Activated CD4-positive, alpha-beta memory T cell treated with anti-CD3 and anti-CD28 coated beads, Interleukin-2, amount 10 ng/mL, durations not matched to agents 7 days and 5 days (primary cell): Measurements from ENCODE around the gene RPL19. TPM values are rescaled to one million over a fixed set of nuclear protein-coding genes. Genes with fewer than 3 reads are reported as not detected.
A peak's percentile ranks its signal among the peaks of the same experiment; 100 is the strongest.

Experiments used
- CTCF ChIA-PET: fragments of 350-600 bp; sonication (Branson Sonifier 250); formaldehyde crosslinking; loops from one replicate; lab custom pipeline; 2021; ENCODE audit warnings: antibody characterized with exemption, inconsistent platforms; lab: Charles Lee
- POLR2A ChIA-PET: fragments of 350-600 bp; sonication (Branson Sonifier 250); formaldehyde crosslinking; loops from one replicate; lab custom pipeline; 2021; ENCODE audit warnings: antibody characterized with exemption; lab: Charles Lee
- DNase-seq: peaks from one replicate; pipeline ENCODE4 v3.0.0-alpha.2; 2020
- H3K27ac Mint-ChIP-seq: one replicate; pipeline ENCODE4 v1.8.0; 2021; ENCODE audit warnings: mild to moderate bottlenecking, mixed read lengths
- H3K27me3 Mint-ChIP-seq: one replicate; pipeline ENCODE4 v1.8.0; 2021; ENCODE audit warnings: mixed read lengths
- H3K36me3 Mint-ChIP-seq: one replicate; pipeline ENCODE4 v1.8.0; 2021; ENCODE audit warnings: low read depth, mixed read lengths
- H3K4me1 Mint-ChIP-seq: one replicate; pipeline ENCODE4 v1.8.0; 2021; ENCODE audit warnings: mixed read lengths
- H3K4me3 Mint-ChIP-seq: one replicate; pipeline ENCODE4 v1.8.0; 2021; ENCODE audit warnings: mild to moderate bottlenecking, mixed read lengths
- H3K9me3 Mint-ChIP-seq: one replicate; pipeline ENCODE4 v1.8.0; 2021; ENCODE audit warnings: mixed read lengths
- total RNA-seq, 2 experiments: library from RNA; stranded (reverse); gene quantifications; one replicate each; pipeline ENCODE4 v1.2.3, GENCODE V29; 2021

Gene RPL19
- 1,000 to 10,000 TPM; 1,724 to 1,761 TPM for total RNA-seq

DNA sequence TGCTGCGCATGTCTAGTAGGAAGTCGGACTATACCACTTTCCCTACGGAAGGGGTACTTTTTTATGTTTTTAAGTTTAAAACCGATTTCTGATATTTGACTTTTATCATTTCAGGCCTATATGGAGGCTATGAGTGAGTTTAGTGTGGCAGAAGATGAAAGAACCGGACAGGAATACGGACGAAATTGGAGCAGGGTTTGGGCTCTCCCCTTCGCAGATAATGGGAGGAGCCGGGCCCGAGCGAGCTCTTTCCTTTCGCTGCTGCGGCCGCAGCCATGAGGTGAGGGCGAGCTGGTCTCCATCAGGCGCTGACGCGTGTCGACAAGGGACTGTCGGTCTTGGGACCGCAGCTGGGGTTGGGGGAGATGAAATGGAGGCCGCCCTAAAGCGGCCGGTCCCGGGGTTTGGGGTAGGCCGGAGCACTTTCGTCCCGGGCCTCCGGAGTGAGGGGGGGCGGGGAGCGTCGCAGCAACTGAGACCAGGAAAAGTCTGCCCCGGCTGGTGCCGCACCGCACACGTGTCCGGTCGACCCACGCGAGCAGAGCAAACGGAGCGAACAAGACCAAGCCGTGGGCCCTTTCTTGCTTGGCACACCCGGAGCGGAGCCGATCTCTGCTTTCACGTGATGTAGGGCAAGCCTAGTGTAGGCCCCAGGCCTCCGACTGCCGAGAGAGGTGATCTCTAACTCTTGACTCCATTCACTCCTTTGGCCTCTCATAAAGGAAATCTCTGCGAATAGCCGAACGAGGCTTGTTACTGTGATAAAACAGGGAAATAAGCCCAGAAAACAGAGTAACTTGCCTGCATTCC, at the start of gene RPL19:
Gene RPL19 (plus strand): TSS at position 214 of the 810 bp plus-strand sequence. CDS start 62 bp downstream, at position 276.
- POLR2A ChIA-PET = interaction anchor here (0.7 to 2.1 kb wide), 26 partner anchors 9 to 849 kb away, joined by 3 to 22 read pairs (median 5); partner anchors contain the start of genes ARL5C, CDK12, CWC25 and FBXL20
- Mint-ChIP-seq H3K4me1 (peaks cover 62% of the 10 kb centered on the region), H3K4me3 (peak within 1 kb of the TSS; percentile 93), H3K9me3 (no peaks in the 10 kb centered on the region), H3K36me3 (peaks cover 51% of the 10 kb centered on the region), H3K27me3 (no peaks in the 10 kb centered on the region), H3K27ac (peak within 1 kb of the TSS; percentile 96)
- CTCF ChIA-PET = interaction anchor here (0.6 to 2.6 kb wide), 14 partner anchors 9 to 472 kb away, joined by 3 to 21 read pairs (median 6); no protein-coding TSS in a partner anchor
- DNase-seq = peak; percentile 83

- Mint-ChIP-seq H3K27ac (no peak overlapping the region), H3K4me1 (peaks cover 31% of the 10 kb centered on the region), H3K4me3 (peak overlapping the region; percentile 55), H3K9me3 (no peaks in the 10 kb centered on the region), H3K36me3 (peaks cover 10% of the 10 kb centered on the region), H3K27me3 (peaks cover 35% of the 10 kb centered on the region)
- no peak for DNase-seq
- ChIA-PET POLR2A (interaction anchor here (0.9 kb wide), 1 partner anchor 167 kb away, joined by 3 read pairs; no protein-coding TSS in a partner anchor), CTCF (interaction anchor here (3.7 to 7.5 kb wide), 2 partner anchors 80 to 169 kb away, joined by 22 to 229 read pairs; no protein-coding TSS in a partner anchor)
Measured at GRCh38 chr17:39150795-39151149, 49.3 kb upstream of the RPL19 start.

- Mint-ChIP-seq H3K27ac (peak within 1 kb of the TSS; percentile 42), H3K4me3 (peak within 1 kb of the TSS; percentile 97), H3K9me3 (no peaks in the 10 kb centered on the region), H3K4me1 (peaks cover 31% of the 10 kb centered on the region), H3K27me3 (peaks cover 35% of the 10 kb centered on the region), H3K36me3 (peaks cover 10% of the 10 kb centered on the region)
- DNase-seq = no peak
- ChIA-PET POLR2A (interaction anchor here (0.6 to 3.2 kb wide), 5 partner anchors 48 to 297 kb away, joined by 3 to 18 read pairs (median 5); partner anchors contain the start of genes LASP1 and RPL19), CTCF (interaction anchor here (1.0 to 7.5 kb wide), 7 partner anchors 14 to 326 kb away, joined by 4 to 229 read pairs (median 7); partner anchors contain the start of gene CWC25)
Measured at GRCh38 chr17:39151150-39151942, 48.7 kb upstream of the RPL19 start, which contains the start of gene PLXDC1. Gene PLXDC1, minus strand, starts transcription at chr17:39151637. Its CDS starts 200 bp downstream, at chr17:39151437.

DNA sequence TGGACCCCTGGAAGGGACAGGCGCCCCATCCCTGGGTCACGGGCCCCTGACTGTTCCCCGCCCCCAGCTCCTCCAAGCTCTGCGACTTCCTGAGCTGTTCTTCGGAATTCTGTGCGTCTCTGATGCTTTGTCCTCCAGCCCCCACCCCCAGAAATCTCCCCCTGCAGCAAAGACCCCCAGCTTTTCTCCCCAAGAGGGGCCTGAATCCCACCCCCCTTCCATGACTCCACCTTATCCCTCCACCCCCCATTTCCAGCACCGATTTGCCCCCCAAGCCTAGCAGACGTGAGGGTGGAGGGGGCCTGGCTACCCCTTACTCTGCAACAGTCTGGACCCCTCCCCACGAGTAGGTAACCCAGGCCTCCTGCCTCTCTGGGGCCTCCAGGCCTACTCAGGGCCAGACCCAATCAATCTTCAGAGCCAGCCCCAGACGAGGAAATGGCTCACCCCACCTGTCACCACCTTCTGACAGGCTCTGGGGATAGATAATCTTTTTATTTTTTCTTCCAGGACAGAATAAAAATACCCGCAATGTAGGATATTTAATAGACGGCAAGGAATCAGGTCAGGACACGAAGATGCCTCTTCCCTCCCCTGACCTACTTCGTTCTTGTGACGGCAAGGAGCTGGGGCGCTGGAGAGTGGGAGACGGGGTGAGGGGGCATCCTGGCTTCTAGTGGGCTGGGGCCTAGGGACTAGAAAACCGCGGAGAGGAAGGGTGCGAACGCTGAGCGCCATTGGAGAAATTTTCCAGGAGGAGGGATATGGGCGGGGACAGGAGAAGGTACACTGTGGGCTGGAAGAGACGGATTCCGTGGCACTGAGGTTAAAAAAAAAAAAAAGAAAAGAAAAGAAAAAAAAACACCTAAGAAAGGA, 47.9 kb upstream of the RPL19 start:
- DNase-seq = no peak
- H3K27me3 Mint-ChIP-seq = peaks cover 36% of the 10 kb centered on the region
- POLR2A ChIA-PET = interaction anchor here (0.6 to 3.2 kb wide), 17 partner anchors 12 to 300 kb away, joined by 3 to 23 read pairs (median 5); partner anchors contain the start of genes ARL5C, LASP1 and RPL19
- peak overlapping the region; percentile 97 for H3K4me3 Mint-ChIP-seq
- H3K4me1 Mint-ChIP-seq = peaks cover 31% of the 10 kb centered on the region
- H3K36me3 Mint-ChIP-seq = peaks cover 10% of the 10 kb centered on the region
- no peaks in the 10 kb centered on the region for H3K9me3 Mint-ChIP-seq
- CTCF ChIA-PET = interaction anchor here (0.6 to 7.5 kb wide), 37 partner anchors 12 to 469 kb away, joined by 3 to 229 read pairs (median 5); partner anchors contain the start of genes CWC25, FBXO47, LASP1 and RPL19
- peak overlapping the region; percentile 83 for H3K27ac Mint-ChIP-seq

GRCh38 chr17:39153599-39154051, 46.5 kb upstream of the RPL19 start:
- H3K4me1 Mint-ChIP-seq = peaks cover 31% of the 10 kb centered on the region
- peak overlapping the region; percentile 97 for H3K4me3 Mint-ChIP-seq
- ChIA-PET CTCF (interaction anchor here (0.6 to 7.5 kb wide), 43 partner anchors 8 to 425 kb away, joined by 3 to 229 read pairs (median 4); partner anchors contain the start of genes CDK12, FBXO47, LASP1 and RPL19), POLR2A (interaction anchor here (0.6 to 3.2 kb wide), 26 partner anchors 12 to 448 kb away, joined by 3 to 23 read pairs (median 5); partner anchors contain the start of genes ARL5C, CDK12, CWC25 and LASP1)
- H3K27me3 Mint-ChIP-seq = peaks cover 34% of the 10 kb centered on the region
- peaks cover 10% of the 10 kb centered on the region for H3K36me3 Mint-ChIP-seq
- peak overlapping the region; percentile 83 for H3K27ac Mint-ChIP-seq
- H3K9me3 Mint-ChIP-seq = no peaks in the 10 kb centered on the region
- peak; percentile 93 for DNase-seq

GRCh38 chr17:39155654-39156053, 44.4 kb upstream of the RPL19 start:
- H3K9me3 Mint-ChIP-seq = no peaks in the 10 kb centered on the region
- ChIA-PET CTCF (interaction anchor here (0.5 to 3.2 kb wide), 3 partner anchors 9 to 404 kb away, joined by 4 to 75 read pairs (median 4); no protein-coding TSS in a partner anchor), POLR2A (no interaction called here)

DNA sequence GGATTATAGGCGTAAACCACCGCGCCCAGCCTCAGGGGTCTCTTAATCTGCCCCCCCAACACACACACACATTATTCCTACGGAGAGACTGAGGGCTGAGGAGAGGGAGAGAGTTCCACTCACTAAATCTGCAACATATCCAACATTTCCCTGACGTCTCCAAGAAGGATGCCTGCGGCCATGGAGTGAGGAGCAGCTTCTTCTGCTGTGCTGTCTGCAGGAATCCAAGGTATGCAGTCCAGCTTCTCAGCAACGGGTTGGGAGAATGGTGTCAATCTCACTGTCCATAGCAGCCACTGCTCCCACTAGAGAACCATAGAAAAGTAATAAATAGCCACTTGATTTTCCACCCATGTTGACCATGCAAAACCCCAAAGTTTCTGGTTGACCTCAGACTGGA, 43.6 kb upstream of the RPL19 start:
- H3K36me3 Mint-ChIP-seq = peaks cover 10% of the 10 kb centered on the region
- POLR2A ChIA-PET = no interaction called here
- CTCF ChIA-PET = interaction anchor here (1.1 kb wide), 1 partner anchor 11 kb away, joined by 4 read pairs; no protein-coding TSS in a partner anchor
- no peaks in the 10 kb centered on the region for H3K9me3 Mint-ChIP-seq
- H3K27ac Mint-ChIP-seq = no peak overlapping the region
- H3K4me3 Mint-ChIP-seq = no peak overlapping the region
- peaks cover 11% of the 10 kb centered on the region for H3K27me3 Mint-ChIP-seq
- no peak for DNase-seq
- H3K4me1 Mint-ChIP-seq = peaks cover 25% of the 10 kb centered on the region

More at GRCh38 chr17:39155654-39156053, 44.4 kb upstream of the RPL19 start:
- Mint-ChIP-seq H3K36me3 (peaks cover 10% of the 10 kb centered on the region), H3K4me3 (no peak overlapping the region), H3K27me3 (peaks cover 16% of the 10 kb centered on the region), H3K27ac (no peak overlapping the region), H3K4me1 (peaks cover 25% of the 10 kb centered on the region)
- DNase-seq = no peak

- H3K27me3 Mint-ChIP-seq = peaks cover 6% of the 10 kb centered on the region
- ChIA-PET POLR2A (no interaction called here), CTCF (interaction anchor here (0.7 to 2.0 kb wide), 2 partner anchors 129 to 176 kb away, joined by 3 to 7 read pairs; no protein-coding TSS in a partner anchor)
- no peak overlapping the region for H3K27ac Mint-ChIP-seq
- H3K36me3 Mint-ChIP-seq = peaks cover 8% of the 10 kb centered on the region
- H3K4me1 Mint-ChIP-seq = peaks cover 8% of the 10 kb centered on the region
- no peaks in the 10 kb centered on the region for H3K9me3 Mint-ChIP-seq
- no peak for DNase-seq
- H3K4me3 Mint-ChIP-seq = no peak overlapping the region
Measured at GRCh38 chr17:39158623-39159022, 41.5 kb upstream of the RPL19 start.

- DNase-seq = no peak
- ChIA-PET POLR2A (no interaction called here), CTCF (interaction anchor here (2.0 to 2.2 kb wide), 2 partner anchors 8 to 13 kb away, joined by 9 read pairs; no protein-coding TSS in a partner anchor)
- Mint-ChIP-seq H3K27ac (no peak overlapping the region), H3K4me3 (no peak overlapping the region), H3K4me1 (peaks cover 16% of the 10 kb centered on the region), H3K9me3 (no peaks in the 10 kb centered on the region), H3K27me3 (peaks cover 27% of the 10 kb centered on the region), H3K36me3 (no peaks in the 10 kb centered on the region)
Measured at GRCh38 chr17:39161962-39162361, 38.1 kb upstream of the RPL19 start.

DNA sequence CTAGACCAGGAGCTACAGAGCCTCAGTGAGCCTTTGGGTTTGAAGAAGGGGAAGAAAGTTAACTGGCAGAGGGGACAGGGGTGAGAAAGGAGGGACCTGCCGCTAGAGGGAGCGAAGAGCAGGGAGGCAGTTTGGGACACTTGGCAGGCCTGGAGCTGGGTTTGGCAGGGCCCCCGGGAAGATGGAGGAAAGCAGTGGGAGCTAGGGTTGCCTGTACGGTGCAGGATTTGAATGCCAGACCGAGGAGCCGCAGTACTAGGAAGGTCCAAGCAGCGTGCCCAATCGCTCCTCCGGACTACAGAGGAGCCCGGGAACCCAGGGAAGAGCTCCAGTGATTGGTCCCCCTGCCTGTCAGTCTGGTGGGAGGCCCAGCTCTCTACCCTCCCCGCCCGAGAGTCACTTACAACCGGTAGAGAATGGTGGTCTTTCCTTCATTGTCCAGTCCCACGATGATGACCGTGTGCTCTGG, 35.4 kb upstream of the RPL19 start:
- POLR2A ChIA-PET = interaction anchor here (0.6 to 3.5 kb wide), 9 partner anchors 9 to 436 kb away, joined by 3 to 17 read pairs (median 6); partner anchors contain the start of gene RPL19
- H3K9me3 Mint-ChIP-seq = no peaks in the 10 kb centered on the region
- H3K4me1 Mint-ChIP-seq = peaks cover 32% of the 10 kb centered on the region
- CTCF ChIA-PET = interaction anchor here (0.5 to 5.5 kb wide), 50 partner anchors 10 to 606 kb away, joined by 3 to 92 read pairs (median 4); partner anchors contain the start of genes CWC25, FBXO47, LASP1 and LASP1NB
- DNase-seq = peak; percentile 77
- peaks cover 3% of the 10 kb centered on the region for H3K36me3 Mint-ChIP-seq
- H3K27me3 Mint-ChIP-seq = peaks cover 36% of the 10 kb centered on the region
- peak overlapping the region; percentile 76 for H3K4me3 Mint-ChIP-seq
- H3K27ac Mint-ChIP-seq = no peak overlapping the region
